ENCODE results near the gene CTNND2. TPM values are rescaled to one million over a fixed set of nuclear protein-coding genes. Genes with fewer than 3 reads are reported as not detected.

Gene CTNND2
- total RNA-seq, 2 experiments from 2014 or later: 0.20 TPM; not detected in 1

- H3K9me3 Mint-ChIP-seq: no peaks in the 10 kb centered on the region
These were observed 492.6 kb downstream of the CTNND2 start for GRCh38 chr5:11411621-11412020.

DNA sequence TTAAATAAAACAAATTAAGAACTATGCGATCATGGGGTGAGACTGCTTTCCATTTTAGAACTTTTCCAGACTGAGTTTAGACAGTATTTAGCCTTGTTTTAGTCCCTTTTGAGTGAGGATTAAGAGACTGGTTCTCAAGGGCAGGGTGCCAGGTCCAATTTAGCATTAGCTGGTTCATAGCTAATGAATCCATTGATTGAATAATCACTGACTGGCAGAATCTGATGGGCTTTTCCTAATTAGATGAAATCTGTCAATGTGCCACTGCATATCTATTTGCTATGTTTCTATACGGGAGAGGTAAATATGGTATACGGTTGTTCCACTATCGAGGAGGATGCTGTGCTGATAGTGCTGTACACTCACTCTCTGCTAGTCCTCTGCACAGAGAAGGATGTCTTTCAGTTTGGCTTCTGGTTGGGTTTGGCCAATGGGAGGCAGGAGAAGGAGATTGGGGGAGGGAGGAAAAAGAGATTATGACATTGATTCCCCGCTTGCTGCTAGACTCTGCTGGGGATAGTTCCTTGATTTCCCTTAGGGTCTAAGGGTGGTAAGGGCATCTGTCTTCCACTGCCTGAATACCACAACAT lies 496.6 kb downstream of the CTNND2 start:
- intact Hi-C loops (cut with DNase I, micrococcal nuclease): no loop called here
- no peak overlapping the region for H3K27ac ChIP-seq (ENCODE audit: low read depth in 1 of 2, low read length in 2 of 2)
- H3K4me3 ChIP-seq (ENCODE audit: low read length): no peak overlapping the region
- Mint-ChIP-seq H3K4me1 (ENCODE audit: low read depth) (no peaks in the 10 kb centered on the region), H3K27me3 (no peaks in the 10 kb centered on the region), H3K36me3 (ENCODE audit: low read depth) (no peaks in the 10 kb centered on the region), H3K27ac (no peak overlapping the region), H3K9me3 (no peaks in the 10 kb centered on the region), H3K4me3 (no peak overlapping the region)
- TF ChIP-seq, protein P1, sequence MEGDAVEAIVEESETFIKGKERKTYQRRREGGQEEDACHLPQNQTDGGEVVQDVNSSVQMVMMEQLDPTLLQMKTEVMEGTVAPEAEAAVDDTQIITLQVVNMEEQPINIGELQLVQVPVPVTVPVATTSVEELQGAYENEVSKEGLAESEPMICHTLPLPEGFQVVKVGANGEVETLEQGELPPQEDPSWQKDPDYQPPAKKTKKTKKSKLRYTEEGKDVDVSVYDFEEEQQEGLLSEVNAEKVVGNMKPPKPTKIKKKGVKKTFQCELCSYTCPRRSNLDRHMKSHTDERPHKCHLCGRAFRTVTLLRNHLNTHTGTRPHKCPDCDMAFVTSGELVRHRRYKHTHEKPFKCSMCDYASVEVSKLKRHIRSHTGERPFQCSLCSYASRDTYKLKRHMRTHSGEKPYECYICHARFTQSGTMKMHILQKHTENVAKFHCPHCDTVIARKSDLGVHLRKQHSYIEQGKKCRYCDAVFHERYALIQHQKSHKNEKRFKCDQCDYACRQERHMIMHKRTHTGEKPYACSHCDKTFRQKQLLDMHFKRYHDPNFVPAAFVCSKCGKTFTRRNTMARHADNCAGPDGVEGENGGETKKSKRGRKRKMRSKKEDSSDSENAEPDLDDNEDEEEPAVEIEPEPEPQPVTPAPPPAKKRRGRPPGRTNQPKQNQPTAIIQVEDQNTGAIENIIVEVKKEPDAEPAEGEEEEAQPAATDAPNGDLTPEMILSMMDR (IDR thresholded peaks at IDR 0.05): no peak
- H3K27me3 ChIP-seq (ENCODE audit: control insufficient read depth in 1 of 2, insufficient read depth in 2 of 2, low read length in 2 of 2): no peaks in the 10 kb centered on the region
- ATAC-seq (ENCODE audit: poor library complexity): no peak
- no peaks in the 10 kb centered on the region for H3K36me3 ChIP-seq (ENCODE audit: insufficient read depth, low read length)
- POLR2A ChIA-PET: no interaction called here
- no peaks in the 10 kb centered on the region for H3K9me3 ChIP-seq (ENCODE audit: control insufficient read depth in 1 of 2, insufficient read depth in 1 of 2, low read length in 2 of 2)
- no peaks in the 10 kb centered on the region for H3K4me1 ChIP-seq (ENCODE audit: insufficient read depth, low read length)
- DNase-seq: no peak
- CTCF ChIA-PET: no interaction called here

More at GRCh38 chr5:11411621-11412020, 492.6 kb downstream of the CTNND2 start:
- no peak for DNase-seq
- Mint-ChIP-seq H3K4me1 (ENCODE audit: low read depth) (no peaks in the 10 kb centered on the region), H3K27me3 (no peaks in the 10 kb centered on the region), H3K36me3 (ENCODE audit: low read depth) (no peaks in the 10 kb centered on the region), H3K27ac (no peak overlapping the region), H3K4me3 (no peak overlapping the region)
- H3K27ac ChIP-seq (ENCODE audit: low read depth in 1 of 2, low read length in 2 of 2): no peak overlapping the region
- H3K4me1 ChIP-seq (ENCODE audit: insufficient read depth, low read length): no peaks in the 10 kb centered on the region
- no peaks in the 10 kb centered on the region for H3K27me3 ChIP-seq (ENCODE audit: control insufficient read depth in 1 of 2, insufficient read depth in 2 of 2, low read length in 2 of 2)
- POLR2A ChIA-PET: no interaction called here
- intact Hi-C loops (cut with DNase I, micrococcal nuclease): no loop called here
- no peak for ATAC-seq (ENCODE audit: poor library complexity)
- H3K4me3 ChIP-seq (ENCODE audit: low read length): no peak overlapping the region
- H3K36me3 ChIP-seq (ENCODE audit: insufficient read depth, low read length): no peaks in the 10 kb centered on the region
- TF ChIP-seq, protein P1 (IDR thresholded peaks at IDR 0.05): no peak
- H3K9me3 ChIP-seq (ENCODE audit: control insufficient read depth in 1 of 2, insufficient read depth in 1 of 2, low read length in 2 of 2): no peaks in the 10 kb centered on the region
- CTCF ChIA-PET: no interaction called here

- no peak for ATAC-seq (ENCODE audit: poor library complexity)
- peaks cover 0 to 3% of the 10 kb centered on the region in 2 experiments for H3K9me3 ChIP-seq (ENCODE audit: control insufficient read depth in 1 of 2, insufficient read depth in 1 of 2, low read length in 2 of 2)
- ChIA-PET CTCF (no interaction called here), POLR2A (no interaction called here)
- no peaks in the 10 kb centered on the region for H3K4me1 Mint-ChIP-seq (ENCODE audit: low read depth)
- H3K27ac Mint-ChIP-seq: no peak overlapping the region
- no peak for DNase-seq
- H3K36me3 Mint-ChIP-seq (ENCODE audit: low read depth): no peaks in the 10 kb centered on the region
- intact Hi-C loops (cut with DNase I, micrococcal nuclease): no loop called here
- no peaks in the 10 kb centered on the region for H3K27me3 ChIP-seq (ENCODE audit: control insufficient read depth in 1 of 2, insufficient read depth in 2 of 2, low read length in 2 of 2)
- H3K4me3 Mint-ChIP-seq: no peak overlapping the region
- H3K4me1 ChIP-seq (ENCODE audit: insufficient read depth, low read length): no peaks in the 10 kb centered on the region
- H3K4me3 ChIP-seq (ENCODE audit: low read length): no peak overlapping the region
- TF ChIP-seq, protein P1 (IDR thresholded peaks at IDR 0.05): no peak
- no peak overlapping the region for H3K27ac ChIP-seq (ENCODE audit: low read depth in 1 of 2, low read length in 2 of 2)
- H3K36me3 ChIP-seq (ENCODE audit: insufficient read depth, low read length): no peaks in the 10 kb centered on the region
- no peaks in the 10 kb centered on the region for H3K27me3 Mint-ChIP-seq
- H3K9me3 Mint-ChIP-seq: no peaks in the 10 kb centered on the region
These were observed 503.9 kb downstream of the CTNND2 start for GRCh38 chr5:11400316-11400715.

Data from CD4-positive, alpha-beta T cell (primary cell).